ACC112 (cell line): Measurements from ENCODE around the gene NOX3.

Experiments used
- H2AFZ ChIP-seq: fragments of 200-600 bp; sonication (generic); one replicate; pipeline ENCODE4 v1.6.0; 2017; ENCODE audit warnings: antibody characterized with exemption, low read length; ENCODE audit not compliant: unreplicated experiment
- H3K27ac ChIP-seq: fragments of 200-600 bp; sonication (generic); 2 replicates; pipeline ENCODE4 v1.5.1; 2014; ENCODE audit warnings: low read depth, mild to moderate bottlenecking, antibody characterized with exemption, low read length, moderate library complexity
- H3K27me3 ChIP-seq: fragments of 200-600 bp; sonication (generic); 2 replicates; pipeline ENCODE4 v1.6.1; 2014; ENCODE audit warnings: mild to moderate bottlenecking, antibody characterized with exemption, low read length, moderate library complexity, mixed read lengths; ENCODE audit not compliant: insufficient read depth
- H3K36me3 ChIP-seq: fragments of 200-600 bp; sonication (generic); 2 replicates; pipeline ENCODE4 v1.6.1; 2016; ENCODE audit warnings: mild to moderate bottlenecking, antibody characterized with exemption, low read length, moderate library complexity, mixed read lengths; ENCODE audit not compliant: insufficient read depth
- H3K4me1 ChIP-seq: fragments of 200-600 bp; sonication (generic); one replicate; pipeline ENCODE4 v1.6.1; 2016; ENCODE audit warnings: low read length, mixed read lengths; ENCODE audit not compliant: insufficient read depth, unreplicated experiment, control insufficient read depth
- H3K4me3 ChIP-seq: fragments of 200-600 bp; sonication (generic); 2 replicates; pipeline ENCODE4 v1.5.1; 2014; ENCODE audit warnings: mild to moderate bottlenecking, low read depth, low read length
- H3K79me2 ChIP-seq: fragments of 200-600 bp; sonication (generic); one replicate; pipeline ENCODE4 v1.6.0; 2016; ENCODE audit warnings: low read length; ENCODE audit not compliant: control insufficient read depth, unreplicated experiment, insufficient read depth

Gene NOX3, protein sequence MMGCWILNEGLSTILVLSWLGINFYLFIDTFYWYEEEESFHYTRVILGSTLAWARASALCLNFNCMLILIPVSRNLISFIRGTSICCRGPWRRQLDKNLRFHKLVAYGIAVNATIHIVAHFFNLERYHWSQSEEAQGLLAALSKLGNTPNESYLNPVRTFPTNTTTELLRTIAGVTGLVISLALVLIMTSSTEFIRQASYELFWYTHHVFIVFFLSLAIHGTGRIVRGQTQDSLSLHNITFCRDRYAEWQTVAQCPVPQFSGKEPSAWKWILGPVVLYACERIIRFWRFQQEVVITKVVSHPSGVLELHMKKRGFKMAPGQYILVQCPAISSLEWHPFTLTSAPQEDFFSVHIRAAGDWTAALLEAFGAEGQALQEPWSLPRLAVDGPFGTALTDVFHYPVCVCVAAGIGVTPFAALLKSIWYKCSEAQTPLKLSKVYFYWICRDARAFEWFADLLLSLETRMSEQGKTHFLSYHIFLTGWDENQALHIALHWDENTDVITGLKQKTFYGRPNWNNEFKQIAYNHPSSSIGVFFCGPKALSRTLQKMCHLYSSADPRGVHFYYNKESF

DNA sequence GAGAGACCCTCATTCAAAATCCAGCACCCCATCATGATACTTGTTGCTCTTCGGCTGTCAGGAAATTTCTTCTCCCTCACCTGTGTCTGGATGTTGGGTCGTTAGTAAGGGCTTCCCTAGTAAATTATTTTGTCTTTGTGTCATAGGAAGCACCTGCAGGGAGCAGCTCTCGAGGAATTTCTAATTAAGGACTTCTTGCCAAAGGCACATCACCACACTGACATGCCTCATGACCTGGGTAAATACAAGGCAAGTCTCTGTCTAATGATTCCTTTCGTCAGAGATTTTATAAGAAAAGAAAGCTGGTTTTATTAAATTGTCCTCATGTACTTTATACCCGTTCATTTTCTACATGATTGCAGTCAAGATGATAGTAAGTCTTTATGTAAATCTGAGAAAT, at the start of gene NOX3:
Gene NOX3, minus strand, starts transcription at position 74 of the 400 bp plus-strand sequence. Its CDS starts 39 bp downstream, at position 35.
- Histone ChIP-seq H3K4me1 (no peaks in the 10 kb centered on the region), H3K79me2 (no peaks in the 10 kb centered on the region), H3K27me3 (no peaks in the 10 kb centered on the region), H2AFZ (no peak within 1 kb of the TSS), H3K27ac (no peak within 1 kb of the TSS), H3K36me3 (no peaks in the 10 kb centered on the region), H3K4me3 (no peak within 1 kb of the TSS)

DNA sequence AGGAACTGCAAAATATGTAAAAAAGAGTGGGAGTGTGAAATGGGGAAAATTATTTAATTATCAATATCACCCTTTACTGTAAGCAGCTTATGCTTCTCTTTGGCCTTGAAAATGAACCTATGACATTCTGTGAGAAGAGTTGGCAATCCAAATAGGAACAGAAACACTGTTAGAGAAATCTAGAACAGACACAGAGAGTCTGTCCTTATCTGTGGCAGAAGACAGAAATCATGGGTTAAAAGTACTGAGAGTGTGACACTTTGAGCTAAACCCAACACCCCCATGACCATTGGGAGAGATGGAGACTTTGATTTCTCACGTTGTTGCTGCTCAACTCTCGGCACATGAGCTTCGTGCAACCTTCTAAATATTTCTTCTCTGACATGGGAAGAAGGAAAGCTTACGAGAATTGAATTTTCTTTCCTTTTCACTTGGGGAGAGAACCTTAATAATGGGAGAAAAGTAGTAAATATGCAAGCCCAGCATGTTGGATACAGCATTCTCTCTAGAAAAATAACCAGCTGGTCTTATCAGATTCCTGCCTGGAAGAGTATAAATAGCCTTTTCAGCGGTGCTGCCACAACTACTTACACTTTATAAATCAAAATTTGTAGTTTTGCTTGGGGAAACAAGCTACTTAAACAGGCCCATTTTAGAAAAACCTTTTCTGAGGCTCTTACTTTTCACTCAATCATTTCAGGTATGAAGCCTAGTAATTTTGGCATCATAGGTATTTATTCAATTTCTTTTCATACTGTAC, 49.4 kb upstream of the NOX3 start:
- no peak overlapping the region for H2AFZ ChIP-seq
- no peaks in the 10 kb centered on the region for H3K27me3 ChIP-seq
- H3K27ac ChIP-seq, result no peak overlapping the region
- H3K4me1 ChIP-seq, result no peaks in the 10 kb centered on the region
- no peak overlapping the region for H3K4me3 ChIP-seq
- H3K36me3 ChIP-seq, result no peaks in the 10 kb centered on the region
- no peaks in the 10 kb centered on the region for H3K79me2 ChIP-seq

DNA sequence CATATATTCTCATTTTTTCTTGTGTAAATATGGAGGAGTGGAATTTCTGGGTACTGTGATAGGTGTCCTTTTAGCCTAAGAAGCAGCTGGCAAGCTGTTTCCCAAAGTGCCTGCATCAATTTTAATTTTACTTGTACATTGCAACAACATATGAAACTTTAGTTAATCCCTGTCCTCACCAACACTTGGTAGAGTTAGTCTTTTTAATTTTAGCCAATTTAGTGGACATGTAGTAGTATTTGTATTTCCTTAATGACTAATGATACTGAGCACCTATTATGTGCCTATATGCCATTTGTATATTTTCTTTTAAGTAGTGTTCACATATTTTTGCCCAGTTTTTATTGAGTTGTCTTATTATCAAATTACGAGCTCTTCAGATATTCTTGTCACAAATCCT, 46.8 kb upstream of the NOX3 start:
- Histone ChIP-seq H3K27ac (no peak overlapping the region), H3K36me3 (no peaks in the 10 kb centered on the region), H3K27me3 (no peaks in the 10 kb centered on the region), H2AFZ (no peak overlapping the region), H3K4me3 (no peak overlapping the region), H3K4me1 (no peaks in the 10 kb centered on the region), H3K79me2 (no peaks in the 10 kb centered on the region)

DNA sequence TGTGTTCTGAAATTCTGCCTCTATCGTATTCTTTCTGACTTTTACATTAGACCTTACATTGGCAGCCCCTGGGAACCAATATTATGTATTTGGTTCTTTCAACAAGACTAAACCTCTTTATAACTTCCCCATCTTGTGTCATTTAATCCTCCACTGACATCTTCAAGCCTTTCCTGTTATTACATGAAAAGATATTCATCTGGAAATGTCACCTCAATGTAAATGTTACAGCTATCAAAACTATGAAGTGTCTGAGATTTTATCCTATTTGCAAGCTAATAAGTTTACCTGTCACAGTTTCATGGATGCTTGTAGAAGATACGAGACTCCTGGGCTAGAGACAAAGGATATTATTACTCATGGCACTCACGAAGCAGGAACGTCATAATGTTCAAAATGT, 43.9 kb upstream of the NOX3 start:
- no peak overlapping the region for H2AFZ ChIP-seq
- H3K4me1 ChIP-seq, result peaks cover 12% of the 10 kb centered on the region
- no peak overlapping the region for H3K4me3 ChIP-seq
- no peaks in the 10 kb centered on the region for H3K79me2 ChIP-seq
- H3K27me3 ChIP-seq, result no peaks in the 10 kb centered on the region
- no peaks in the 10 kb centered on the region for H3K36me3 ChIP-seq
- H3K27ac ChIP-seq, result no peak overlapping the region

DNA sequence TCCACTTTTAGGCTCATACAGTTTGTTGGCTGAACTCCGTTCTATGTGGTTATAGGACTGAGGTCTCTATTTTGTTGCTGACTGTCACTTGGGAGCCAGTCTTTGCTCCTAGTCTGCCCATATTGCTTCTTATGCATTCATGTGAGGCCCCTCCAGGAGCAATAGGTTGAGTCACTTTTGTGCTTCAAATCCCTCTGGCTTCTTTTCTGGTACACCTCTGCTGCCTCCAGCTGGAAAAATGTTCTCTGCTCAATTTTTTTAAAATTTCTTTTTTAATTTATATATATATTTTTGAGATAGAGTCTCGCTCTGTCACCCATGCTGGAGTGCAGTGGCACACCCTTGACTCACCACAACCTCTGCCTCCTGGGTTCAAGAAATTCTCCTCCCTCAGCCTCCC, 42.7 kb upstream of the NOX3 start:
- H2AFZ ChIP-seq, result no peak overlapping the region
- H3K79me2 ChIP-seq, result no peaks in the 10 kb centered on the region
- no peaks in the 10 kb centered on the region for H3K36me3 ChIP-seq
- H3K4me3 ChIP-seq, result no peak overlapping the region
- peaks cover 22% of the 10 kb centered on the region for H3K4me1 ChIP-seq
- H3K27ac ChIP-seq, result no peak overlapping the region
- no peaks in the 10 kb centered on the region for H3K27me3 ChIP-seq

DNA sequence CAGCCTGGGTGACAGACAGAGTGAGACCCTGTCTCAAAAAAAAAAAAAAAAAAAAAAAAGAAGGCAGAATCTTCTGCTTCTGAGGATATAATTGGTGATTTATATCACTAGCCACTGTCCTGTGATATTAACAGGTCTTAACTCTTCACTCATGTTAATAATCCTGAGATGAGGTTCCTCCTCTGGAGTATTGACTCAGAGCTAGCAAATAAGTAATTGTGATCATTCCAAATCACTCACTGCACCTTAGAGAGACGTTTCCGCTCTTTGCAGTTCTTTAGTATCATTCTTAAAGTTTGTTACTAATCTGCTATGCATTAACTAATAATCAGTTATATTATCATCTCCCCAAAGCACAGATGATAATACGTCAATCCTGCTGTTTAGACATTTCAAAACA, 41.6 kb upstream of the NOX3 start:
- Histone ChIP-seq H2AFZ (no peak overlapping the region), H3K27me3 (no peaks in the 10 kb centered on the region), H3K79me2 (no peaks in the 10 kb centered on the region), H3K4me1 (peaks cover 33% of the 10 kb centered on the region), H3K4me3 (no peak overlapping the region), H3K36me3 (no peaks in the 10 kb centered on the region), H3K27ac (no peak overlapping the region)

DNA sequence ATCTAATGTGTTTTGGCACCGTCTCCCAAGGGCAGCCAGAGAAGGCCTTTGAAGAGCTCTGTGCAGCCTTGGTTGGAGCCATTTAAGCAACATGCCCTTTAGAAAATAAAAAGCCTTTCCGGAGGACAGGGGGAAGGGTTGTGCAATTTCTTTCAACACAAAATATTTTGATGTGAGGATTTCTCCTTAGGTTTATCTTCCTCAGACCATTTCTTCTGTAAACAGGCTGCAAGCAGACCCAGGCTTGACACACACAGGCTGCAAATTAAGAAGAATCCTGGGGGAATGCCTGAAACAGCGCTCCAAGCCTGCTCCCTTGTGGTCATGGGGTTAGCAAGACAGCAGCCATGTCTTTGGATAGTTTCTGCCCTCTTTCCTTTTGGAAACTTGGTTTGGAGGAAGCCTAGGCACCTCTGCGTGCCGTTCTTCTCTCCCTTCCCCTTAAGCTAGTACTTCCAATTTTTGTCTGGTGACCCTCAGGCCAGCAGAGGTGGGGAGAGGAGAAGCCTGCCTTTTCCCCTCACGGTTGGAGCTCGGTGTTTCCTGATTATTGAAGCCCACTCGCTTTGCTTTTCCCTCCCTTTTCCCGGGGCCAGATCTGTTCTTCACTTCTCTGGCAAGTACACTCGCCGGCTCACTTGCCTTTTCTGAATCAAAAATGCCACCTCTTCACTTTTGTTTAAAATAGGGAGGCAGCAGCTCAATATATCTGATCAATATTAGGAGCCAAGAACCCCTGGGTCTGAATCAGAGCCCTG, 39.6 kb upstream of the NOX3 start:
- Histone ChIP-seq H3K27me3 (no peaks in the 10 kb centered on the region), H3K79me2 (no peaks in the 10 kb centered on the region), H3K27ac (peak overlapping the region; percentile 94), H3K4me3 (no peak overlapping the region), H2AFZ (peak overlapping the region; percentile 55), H3K4me1 (peaks cover 38% of the 10 kb centered on the region), H3K36me3 (no peaks in the 10 kb centered on the region)

DNA sequence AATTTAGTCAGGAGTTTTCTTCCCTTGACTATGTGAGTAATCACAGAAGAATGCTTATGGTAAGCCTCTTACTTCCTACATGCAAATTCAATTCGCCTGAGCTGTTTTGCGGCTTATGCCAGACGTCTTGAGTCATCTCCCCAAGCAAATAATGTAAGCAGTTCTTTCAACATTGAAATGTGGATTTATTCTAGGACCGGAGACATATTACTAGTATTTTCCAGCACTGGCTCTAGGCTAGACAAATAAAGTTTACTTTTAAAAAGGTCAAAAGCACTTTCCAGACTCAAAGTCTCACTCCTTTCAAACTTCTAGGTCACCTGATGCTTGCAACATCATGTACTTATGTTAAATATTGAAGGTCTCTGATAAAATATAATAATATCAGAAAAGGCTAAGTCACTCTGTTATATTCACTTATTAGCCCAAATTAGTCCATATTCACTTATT, 38.1 kb upstream of the NOX3 start:
- Histone ChIP-seq H3K27me3 (no peaks in the 10 kb centered on the region), H3K79me2 (no peaks in the 10 kb centered on the region), H3K27ac (peak overlapping the region; percentile 94), H3K4me1 (peaks cover 38% of the 10 kb centered on the region), H3K36me3 (no peaks in the 10 kb centered on the region), H3K4me3 (0 out of 2 replicates have a peak overlapping the region, but pooled peaks have one; percentile 6), H2AFZ (peak overlapping the region; percentile 2)

DNA sequence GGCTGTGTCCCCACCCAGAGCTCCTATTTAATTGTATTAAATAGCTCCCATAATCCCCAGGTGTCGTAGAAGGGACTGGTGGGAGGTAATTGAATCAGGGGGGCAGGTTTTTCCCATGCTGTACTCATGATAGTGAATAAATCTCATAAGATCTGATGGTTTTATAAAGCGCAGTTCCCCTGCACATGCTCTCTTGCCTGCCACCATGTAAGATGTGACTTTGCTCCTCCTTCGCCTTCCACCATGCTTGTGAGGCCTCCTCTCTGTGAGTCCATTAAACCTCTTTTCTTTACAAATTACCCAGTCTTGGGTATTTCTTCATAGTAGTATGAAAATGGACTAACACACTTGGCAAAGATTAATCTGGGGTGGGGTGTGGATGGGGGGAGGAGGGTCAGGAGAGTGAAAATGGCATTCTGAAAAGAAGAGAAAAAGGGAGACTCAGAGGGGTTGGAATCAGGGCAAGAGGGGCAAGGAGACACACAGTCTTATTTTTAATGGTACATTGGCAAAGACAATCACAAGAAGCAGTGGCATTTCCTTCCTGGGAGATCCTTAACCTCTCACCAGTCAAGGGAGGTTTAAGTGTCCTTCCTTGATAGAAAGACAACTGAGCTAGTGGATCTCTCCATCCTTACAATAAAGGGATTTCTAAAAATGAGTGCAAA, 37.5 kb upstream of the NOX3 start:
- H3K27ac ChIP-seq, result peak overlapping the region; percentile 94
- H3K4me3 ChIP-seq, result no peak overlapping the region
- no peaks in the 10 kb centered on the region for H3K79me2 ChIP-seq
- no peaks in the 10 kb centered on the region for H3K27me3 ChIP-seq
- H3K4me1 ChIP-seq, result peaks cover 38% of the 10 kb centered on the region
- H2AFZ ChIP-seq, result no peak overlapping the region
- H3K36me3 ChIP-seq, result no peaks in the 10 kb centered on the region
